Mesothelial cell of epicardium (in vitro differentiated cells): ENCODE results near the gene HMGXB3. TPM values are rescaled to one million over a fixed set of nuclear protein-coding genes. Genes with fewer than 3 reads are reported as not detected.
"Not testable (repeated sequence)": the region's sequence is repeated elsewhere in the genome, so short reads cannot be mapped to it uniquely, and the experiment has no call there.

Experiments used
- DNase-seq, 2 experiments: peaks; one replicate each; pipeline ENCODE4 v3.0.0; 2021; ENCODE audit warnings: low spot score in 2 of 2; ENCODE audit not compliant: unreplicated experiment in 2 of 2
- H3K27ac Mint-ChIP-seq: 2 replicates; pipeline ENCODE4 v1.8.0; 2021; ENCODE audit warnings: mixed read lengths
- H3K27me3 Mint-ChIP-seq: 2 replicates; pipeline ENCODE4 v1.8.0; 2021; ENCODE audit warnings: low read depth, mixed read lengths
- H3K36me3 Mint-ChIP-seq: 2 replicates; pipeline ENCODE4 v1.8.0; 2021; ENCODE audit warnings: mixed read lengths
- H3K4me1 Mint-ChIP-seq: 2 replicates; pipeline ENCODE4 v1.8.0; 2021; ENCODE audit warnings: mixed read lengths
- H3K4me3 Mint-ChIP-seq: 2 replicates; pipeline ENCODE4 v1.8.0; 2021; ENCODE audit warnings: mild to moderate bottlenecking, moderate library complexity, mixed read lengths
- H3K9me3 Mint-ChIP-seq: 2 replicates; pipeline ENCODE4 v1.8.0; 2021; ENCODE audit warnings: mixed read lengths
- total RNA-seq: library from RNA; stranded (reverse); gene quantifications from 3 replicates; pipeline ENCODE4 v1.2.1, GENCODE V29; 2021
- TF ChIP-seq, protein P1 (sequence below): fragments of 200-600 bp; sonication (generic); IDR thresholded peaks from one replicate; pipeline ENCODE4 v1.5.0; 2021; ENCODE audit warnings: antibody characterized with exemption; ENCODE audit not compliant: unreplicated experiment

Gene HMGXB3
- total RNA-seq, 1 donor from 2014 or later = 53.1 TPM

GRCh38 chr5:150022681-150023080 lies 22.1 kb downstream of the HMGXB3 start:
- no peak overlapping the region for H3K27ac Mint-ChIP-seq
- DNase-seq = no peak
- no peaks in the 10 kb centered on the region for H3K4me1 Mint-ChIP-seq
- no peak overlapping the region for H3K4me3 Mint-ChIP-seq
- H3K36me3 Mint-ChIP-seq = peaks cover 34% of the 10 kb centered on the region
- TF ChIP-seq, protein P1, sequence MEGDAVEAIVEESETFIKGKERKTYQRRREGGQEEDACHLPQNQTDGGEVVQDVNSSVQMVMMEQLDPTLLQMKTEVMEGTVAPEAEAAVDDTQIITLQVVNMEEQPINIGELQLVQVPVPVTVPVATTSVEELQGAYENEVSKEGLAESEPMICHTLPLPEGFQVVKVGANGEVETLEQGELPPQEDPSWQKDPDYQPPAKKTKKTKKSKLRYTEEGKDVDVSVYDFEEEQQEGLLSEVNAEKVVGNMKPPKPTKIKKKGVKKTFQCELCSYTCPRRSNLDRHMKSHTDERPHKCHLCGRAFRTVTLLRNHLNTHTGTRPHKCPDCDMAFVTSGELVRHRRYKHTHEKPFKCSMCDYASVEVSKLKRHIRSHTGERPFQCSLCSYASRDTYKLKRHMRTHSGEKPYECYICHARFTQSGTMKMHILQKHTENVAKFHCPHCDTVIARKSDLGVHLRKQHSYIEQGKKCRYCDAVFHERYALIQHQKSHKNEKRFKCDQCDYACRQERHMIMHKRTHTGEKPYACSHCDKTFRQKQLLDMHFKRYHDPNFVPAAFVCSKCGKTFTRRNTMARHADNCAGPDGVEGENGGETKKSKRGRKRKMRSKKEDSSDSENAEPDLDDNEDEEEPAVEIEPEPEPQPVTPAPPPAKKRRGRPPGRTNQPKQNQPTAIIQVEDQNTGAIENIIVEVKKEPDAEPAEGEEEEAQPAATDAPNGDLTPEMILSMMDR = no peak
- no peaks in the 10 kb centered on the region for H3K27me3 Mint-ChIP-seq
- no peaks in the 10 kb centered on the region for H3K9me3 Mint-ChIP-seq

- peaks cover 35% of the 10 kb centered on the region for H3K36me3 Mint-ChIP-seq
- no peak overlapping the region for H3K27ac Mint-ChIP-seq
Observed at GRCh38 chr5:150023136-150023535, 22.6 kb downstream of the HMGXB3 start.

DNA sequence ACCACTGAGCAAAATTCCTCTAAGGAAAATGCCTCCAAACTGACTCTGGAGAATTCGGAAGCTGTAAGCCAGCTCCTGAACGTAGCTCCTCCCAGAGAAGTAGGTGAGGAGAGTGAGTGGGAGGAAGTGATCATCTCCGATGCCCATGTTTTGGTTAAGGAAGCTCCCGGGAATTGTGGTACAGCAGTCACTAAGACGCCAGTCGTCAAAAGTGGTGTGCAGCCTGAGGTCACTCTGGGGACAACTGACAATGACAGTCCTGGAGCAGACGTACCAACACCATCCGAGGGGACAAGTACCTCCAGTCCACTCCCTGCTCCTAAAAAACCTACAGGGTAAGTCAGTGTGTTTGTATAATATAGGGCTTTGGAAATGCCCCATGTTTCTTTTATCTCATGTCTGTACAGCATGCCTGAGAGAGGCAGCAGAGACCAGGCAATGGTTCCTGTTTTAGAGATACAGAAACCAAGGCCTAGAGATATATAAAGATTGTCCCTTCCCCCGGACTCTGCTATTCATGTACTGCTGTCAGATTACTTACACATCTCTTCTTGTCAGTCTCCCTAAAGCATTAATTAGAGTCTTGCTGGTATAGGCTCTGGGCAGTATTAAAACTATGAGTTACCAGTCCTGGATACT lies 23.9 kb downstream of the HMGXB3 start:
- no peaks in the 10 kb centered on the region for H3K4me1 Mint-ChIP-seq

More at GRCh38 chr5:150023136-150023535, 22.6 kb downstream of the HMGXB3 start:
- Mint-ChIP-seq H3K4me1 (no peaks in the 10 kb centered on the region), H3K27me3 (no peaks in the 10 kb centered on the region), H3K4me3 (no peak overlapping the region), H3K9me3 (no peaks in the 10 kb centered on the region)
- no peak for DNase-seq
- TF ChIP-seq, protein P1 = no peak

GRCh38 chr5:150026682-150027172 lies 26.2 kb downstream of the HMGXB3 start:
- Mint-ChIP-seq H3K4me1 (no peaks in the 10 kb centered on the region), H3K27ac (no peak overlapping the region), H3K27me3 (no peaks in the 10 kb centered on the region), H3K36me3 (peaks cover 29% of the 10 kb centered on the region), H3K9me3 (no peaks in the 10 kb centered on the region), H3K4me3 (no peak overlapping the region)
- no peak for DNase-seq
- TF ChIP-seq, protein P1 = no peak

More for the DNA sequence above, 23.9 kb downstream of the HMGXB3 start:
- Mint-ChIP-seq H3K27me3 (no peaks in the 10 kb centered on the region), H3K36me3 (peaks cover 25% of the 10 kb centered on the region), H3K27ac (no peak overlapping the region), H3K4me3 (no peak overlapping the region), H3K9me3 (no peaks in the 10 kb centered on the region)
- no peak for DNase-seq
- TF ChIP-seq, protein P1 = no peak

- not testable (repeated sequence) for H3K4me3 Mint-ChIP-seq, DNase-seq, H3K27me3 Mint-ChIP-seq, H3K4me1 Mint-ChIP-seq, H3K9me3 Mint-ChIP-seq, H3K27ac Mint-ChIP-seq
- peaks cover 26% of the 10 kb centered on the region for H3K36me3 Mint-ChIP-seq
Observed at GRCh38 chr5:150028047-150028446, 27.5 kb downstream of the HMGXB3 start.

DNA sequence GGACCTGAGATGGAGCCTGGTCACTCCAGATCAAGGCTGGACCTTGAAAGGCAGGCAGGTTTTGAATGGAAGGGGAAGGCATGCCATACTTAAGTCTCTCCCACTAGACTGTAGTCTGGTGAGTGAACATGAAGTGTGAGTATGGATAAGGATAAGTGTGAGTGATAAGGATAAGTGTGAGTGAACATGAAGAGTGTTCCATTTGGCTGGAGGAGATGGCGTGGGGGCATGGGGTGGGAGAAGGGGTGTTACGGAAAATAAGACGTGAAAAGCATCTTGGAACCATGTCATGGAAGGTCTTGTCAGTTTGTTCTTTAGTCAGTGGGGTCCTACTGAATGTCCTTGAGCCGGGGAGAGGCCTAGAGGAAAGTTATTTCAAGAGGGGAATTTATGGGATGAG lies 32.8 kb downstream of the HMGXB3 start:
- peaks cover 3% of the 10 kb centered on the region for H3K4me1 Mint-ChIP-seq
- H3K9me3 Mint-ChIP-seq = no peaks in the 10 kb centered on the region
- no peak for DNase-seq
- peaks cover 35% of the 10 kb centered on the region for H3K36me3 Mint-ChIP-seq
- H3K27me3 Mint-ChIP-seq = no peaks in the 10 kb centered on the region
- H3K4me3 Mint-ChIP-seq = no peak overlapping the region
- no peak overlapping the region for H3K27ac Mint-ChIP-seq
- TF ChIP-seq, protein P1 = no peak
